ENCODE measurements around the gene COL23A1. TPM values are rescaled to one million over a fixed set of nuclear protein-coding genes. Genes with fewer than 3 reads are reported as not detected.

Gene COL23A1
- total and polyA plus RNA-seq, 2 of the 13 experiments (the other 11 are each of a cell fraction or from before 2014, with no cell fraction given), result not detected

DNA sequence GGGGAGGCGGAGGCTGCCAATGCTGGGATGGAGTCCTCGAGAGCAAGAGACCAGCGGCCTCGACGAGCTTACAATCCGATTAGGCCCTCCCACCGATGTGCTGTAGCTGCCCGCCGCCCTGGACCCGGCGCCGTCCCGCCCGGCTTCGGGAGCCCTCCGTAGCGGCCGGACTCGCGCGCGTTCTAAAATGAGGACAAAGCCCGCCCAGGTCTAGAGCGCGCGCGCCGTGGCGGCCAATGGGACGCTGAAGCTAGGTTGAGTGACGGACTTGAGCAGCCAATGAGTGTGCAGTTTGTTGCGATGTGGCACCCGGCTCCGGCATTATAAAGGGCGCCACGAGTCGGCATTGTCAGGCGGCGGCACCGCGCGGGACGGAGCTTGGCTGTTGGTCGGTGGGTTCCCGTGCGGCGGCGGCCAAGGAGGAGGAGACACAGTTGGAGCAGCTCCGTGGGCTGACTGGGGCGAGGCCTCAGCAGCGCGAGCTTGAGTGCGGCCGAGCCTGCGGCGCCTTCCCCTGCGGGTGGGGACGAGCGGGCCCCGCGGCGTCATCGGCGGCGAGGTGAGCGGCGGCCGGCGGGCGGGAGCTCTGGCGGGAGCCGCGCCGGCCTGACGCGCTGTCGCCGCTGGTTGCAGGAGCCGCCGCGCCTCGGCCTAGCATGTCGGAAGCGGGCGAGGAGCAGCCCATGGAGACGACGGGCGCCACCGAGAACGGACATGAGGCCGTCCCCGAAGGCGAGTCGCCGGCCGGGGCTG, 385.8 kb downstream of the COL23A1 start, which contains the start of gene HNRNPAB (continued):
- TF ChIP-seq PPARG (CRISPR knock-in tag; conservative IDR thresholded peaks at IDR 0.05) (0 out of 2 replicates have a peak, but pooled peaks have one; percentile 38), SP2 (CRISPR knock-in tag; IDR thresholded peaks at IDR 0.05) (peak; percentile 100), ZKSCAN5 (CRISPR knock-in tag; IDR thresholded peaks at IDR 0.05) (no peak), SRSF1 (optimal IDR thresholded peaks at IDR 0.05; ENCODE audit: low read depth, low read length) (peak; percentile 96), JUNB (CRISPR knock-in tag; IDR thresholded peaks at IDR 0.05; ENCODE audit: borderline replicate concordance) (0 out of 2 replicates have a peak, but pooled peaks have one; percentile 62), ZKSCAN1 (IDR thresholded peaks at IDR 0.05; ENCODE audit: low read length) (no peak), ZNF33B (CRISPR knock-in tag; IDR thresholded peaks at IDR 0.05) (peak; percentile 88), PCBP1 (IDR thresholded peaks at IDR 0.05; ENCODE audit: borderline replicate concordance, low read depth, low read length) (peak; percentile 85; the same call in 1 of the 2 replicates), RELA (CRISPR knock-in tag; IDR thresholded peaks at IDR 0.05) (peak; percentile 90; the same call in 1 of the 2 replicates), ZNF207 (IDR thresholded peaks at IDR 0.05; ENCODE audit: borderline replicate concordance) (no peak), HOXA9 (CRISPR knock-in tag; IDR thresholded peaks at IDR 0.05; ENCODE audit: borderline replicate concordance) (peak; percentile 95)
- TF ChIP-seq, protein P1, sequence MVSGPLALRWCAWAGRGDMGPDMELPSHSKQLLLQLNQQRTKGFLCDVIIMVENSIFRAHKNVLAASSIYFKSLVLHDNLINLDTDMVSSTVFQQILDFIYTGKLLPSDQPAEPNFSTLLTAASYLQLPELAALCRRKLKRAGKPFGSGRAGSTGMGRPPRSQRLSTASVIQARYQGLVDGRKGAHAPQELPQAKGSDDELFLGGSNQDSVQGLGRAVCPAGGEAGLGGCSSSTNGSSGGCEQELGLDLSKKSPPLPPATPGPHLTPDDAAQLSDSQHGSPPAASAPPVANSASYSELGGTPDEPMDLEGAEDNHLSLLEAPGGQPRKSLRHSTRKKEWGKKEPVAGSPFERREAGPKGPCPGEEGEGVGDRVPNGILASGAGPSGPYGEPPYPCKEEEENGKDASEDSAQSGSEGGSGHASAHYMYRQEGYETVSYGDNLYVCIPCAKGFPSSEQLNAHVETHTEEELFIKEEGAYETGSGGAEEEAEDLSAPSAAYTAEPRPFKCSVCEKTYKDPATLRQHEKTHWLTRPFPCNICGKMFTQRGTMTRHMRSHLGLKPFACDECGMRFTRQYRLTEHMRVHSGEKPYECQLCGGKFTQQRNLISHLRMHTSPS (CRISPR knock-in tag; IDR thresholded peaks at IDR 0.05; ENCODE audit: low read depth), result no peak
- TF ChIP-seq, protein P2, sequence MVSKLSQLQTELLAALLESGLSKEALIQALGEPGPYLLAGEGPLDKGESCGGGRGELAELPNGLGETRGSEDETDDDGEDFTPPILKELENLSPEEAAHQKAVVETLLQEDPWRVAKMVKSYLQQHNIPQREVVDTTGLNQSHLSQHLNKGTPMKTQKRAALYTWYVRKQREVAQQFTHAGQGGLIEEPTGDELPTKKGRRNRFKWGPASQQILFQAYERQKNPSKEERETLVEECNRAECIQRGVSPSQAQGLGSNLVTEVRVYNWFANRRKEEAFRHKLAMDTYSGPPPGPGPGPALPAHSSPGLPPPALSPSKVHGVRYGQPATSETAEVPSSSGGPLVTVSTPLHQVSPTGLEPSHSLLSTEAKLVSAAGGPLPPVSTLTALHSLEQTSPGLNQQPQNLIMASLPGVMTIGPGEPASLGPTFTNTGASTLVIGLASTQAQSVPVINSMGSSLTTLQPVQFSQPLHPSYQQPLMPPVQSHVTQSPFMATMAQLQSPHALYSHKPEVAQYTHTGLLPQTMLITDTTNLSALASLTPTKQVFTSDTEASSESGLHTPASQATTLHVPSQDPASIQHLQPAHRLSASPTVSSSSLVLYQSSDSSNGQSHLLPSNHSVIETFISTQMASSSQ (IDR thresholded peaks at IDR 0.05; ENCODE audit: low read depth), result no peak
- TF ChIP-seq, protein P2 (CRISPR knock-in tag; IDR thresholded peaks at IDR 0.05; ENCODE audit: borderline replicate concordance), result peak; percentile 52; the same call in 1 of the 2 replicates
- TF ChIP-seq, protein P3, sequence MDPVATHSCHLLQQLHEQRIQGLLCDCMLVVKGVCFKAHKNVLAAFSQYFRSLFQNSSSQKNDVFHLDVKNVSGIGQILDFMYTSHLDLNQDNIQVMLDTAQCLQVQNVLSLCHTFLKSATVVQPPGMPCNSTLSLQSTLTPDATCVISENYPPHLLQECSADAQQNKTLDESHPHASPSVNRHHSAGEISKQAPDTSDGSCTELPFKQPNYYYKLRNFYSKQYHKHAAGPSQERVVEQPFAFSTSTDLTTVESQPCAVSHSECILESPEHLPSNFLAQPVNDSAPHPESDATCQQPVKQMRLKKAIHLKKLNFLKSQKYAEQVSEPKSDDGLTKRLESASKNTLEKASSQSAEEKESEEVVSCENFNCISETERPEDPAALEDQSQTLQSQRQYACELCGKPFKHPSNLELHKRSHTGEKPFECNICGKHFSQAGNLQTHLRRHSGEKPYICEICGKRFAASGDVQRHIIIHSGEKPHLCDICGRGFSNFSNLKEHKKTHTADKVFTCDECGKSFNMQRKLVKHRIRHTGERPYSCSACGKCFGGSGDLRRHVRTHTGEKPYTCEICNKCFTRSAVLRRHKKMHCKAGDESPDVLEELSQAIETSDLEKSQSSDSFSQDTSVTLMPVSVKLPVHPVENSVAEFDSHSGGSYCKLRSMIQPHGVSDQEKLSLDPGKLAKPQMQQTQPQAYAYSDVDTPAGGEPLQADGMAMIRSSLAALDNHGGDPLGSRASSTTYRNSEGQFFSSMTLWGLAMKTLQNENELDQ (CRISPR knock-in tag; IDR thresholded peaks at IDR 0.05; ENCODE audit: borderline replicate concordance), result no peak; the same call in 1 of the 2 replicates
- TF ChIP-seq, protein P4, sequence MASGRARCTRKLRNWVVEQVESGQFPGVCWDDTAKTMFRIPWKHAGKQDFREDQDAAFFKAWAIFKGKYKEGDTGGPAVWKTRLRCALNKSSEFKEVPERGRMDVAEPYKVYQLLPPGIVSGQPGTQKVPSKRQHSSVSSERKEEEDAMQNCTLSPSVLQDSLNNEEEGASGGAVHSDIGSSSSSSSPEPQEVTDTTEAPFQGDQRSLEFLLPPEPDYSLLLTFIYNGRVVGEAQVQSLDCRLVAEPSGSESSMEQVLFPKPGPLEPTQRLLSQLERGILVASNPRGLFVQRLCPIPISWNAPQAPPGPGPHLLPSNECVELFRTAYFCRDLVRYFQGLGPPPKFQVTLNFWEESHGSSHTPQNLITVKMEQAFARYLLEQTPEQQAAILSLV (CRISPR knock-in tag; IDR thresholded peaks at IDR 0.05; ENCODE audit: borderline replicate concordance), result peak; percentile 57; the same call in 1 of the 2 replicates
- TF ChIP-seq, protein P5, sequence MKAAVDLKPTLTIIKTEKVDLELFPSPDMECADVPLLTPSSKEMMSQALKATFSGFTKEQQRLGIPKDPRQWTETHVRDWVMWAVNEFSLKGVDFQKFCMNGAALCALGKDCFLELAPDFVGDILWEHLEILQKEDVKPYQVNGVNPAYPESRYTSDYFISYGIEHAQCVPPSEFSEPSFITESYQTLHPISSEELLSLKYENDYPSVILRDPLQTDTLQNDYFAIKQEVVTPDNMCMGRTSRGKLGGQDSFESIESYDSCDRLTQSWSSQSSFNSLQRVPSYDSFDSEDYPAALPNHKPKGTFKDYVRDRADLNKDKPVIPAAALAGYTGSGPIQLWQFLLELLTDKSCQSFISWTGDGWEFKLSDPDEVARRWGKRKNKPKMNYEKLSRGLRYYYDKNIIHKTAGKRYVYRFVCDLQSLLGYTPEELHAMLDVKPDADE (CRISPR knock-in tag; IDR thresholded peaks at IDR 0.05), result peak; percentile 87
